ENCODE results near the gene RAB3IL1.

DNA sequence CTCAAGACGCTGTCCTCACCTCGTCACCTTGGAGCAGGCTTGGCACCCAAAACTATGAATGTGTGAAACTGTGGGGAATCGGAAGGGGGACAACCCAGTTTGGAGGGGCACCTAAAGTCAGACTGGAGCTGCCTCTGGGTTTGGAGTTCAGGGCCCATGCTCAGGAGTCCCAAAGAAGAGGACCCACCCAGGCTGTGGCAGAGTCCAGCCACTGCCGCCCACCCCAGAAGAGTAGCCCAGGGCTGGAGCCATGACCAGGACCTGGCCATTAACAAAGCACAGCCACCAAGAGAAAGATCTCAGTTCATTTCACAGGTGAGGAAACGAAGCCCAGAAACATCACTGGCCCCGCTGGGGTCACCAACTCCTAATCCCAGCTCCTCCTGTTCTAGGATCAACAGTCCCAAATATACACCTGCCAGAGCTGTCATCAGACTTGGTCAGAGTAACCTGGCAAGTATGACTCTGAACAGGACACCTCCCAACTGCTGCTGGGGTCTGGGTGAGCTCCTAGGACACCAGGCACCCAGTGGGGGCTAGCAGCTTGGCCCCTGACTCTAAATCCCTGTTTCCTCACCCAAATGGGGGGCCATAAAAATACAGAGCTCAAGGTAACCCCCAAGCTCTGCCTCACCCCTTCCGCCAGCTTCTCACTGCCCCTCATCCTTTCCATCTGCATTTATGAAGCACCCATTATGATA, 2.7 kb downstream of the RAB3IL1 start:
- TF ChIP-seq GATA2 (IDR thresholded peaks at IDR 0.05; ENCODE audit: low read depth, low read length), result no peak
- TF ChIP-seq GATA3 (IDR thresholded peaks at IDR 0.05; ENCODE audit: low read depth, low read length), result no peak
